ENCODE results near the gene GNG8.

The GNG8 gene

DNA sequence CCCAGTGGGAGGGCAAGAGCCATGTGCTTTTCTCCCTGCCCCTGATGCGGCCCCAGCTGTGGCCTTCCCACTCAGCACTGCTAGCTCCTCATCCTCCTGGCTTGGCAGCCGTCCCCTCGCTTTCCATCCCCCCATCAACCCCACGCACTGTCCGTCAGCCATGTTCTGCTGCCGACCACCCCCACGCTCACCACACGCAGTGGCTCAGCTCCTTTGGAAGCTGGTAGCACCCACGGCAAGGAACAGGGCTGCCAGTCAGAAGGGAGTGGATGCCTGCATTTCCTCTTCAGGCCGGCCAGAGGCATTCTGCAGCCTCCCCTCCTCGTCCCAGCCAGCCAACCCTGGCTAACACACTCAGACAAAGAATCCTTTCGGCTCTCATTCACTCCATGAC is 28.6 kb downstream of the GNG8 start:
- Histone ChIP-seq H3K36me3 (replicated peaks; ENCODE audit: insufficient read depth, low read length) (peaks cover 11% of the 10 kb centered on the region; the same call in 1 of the 2 replicates), H2AFZ (ENCODE audit: low read length) (no peak overlapping the region), H3K9me2 (replicated peaks; ENCODE audit: insufficient read depth, low read length) (no peaks in the 10 kb centered on the region), H3K27me3 (replicated peaks; ENCODE audit: insufficient read depth, low read length) (peaks cover 14% of the 10 kb centered on the region), H3K4me3 (ENCODE audit: low read length) (no peak overlapping the region), H3K9ac (ENCODE audit: low read length) (no peak overlapping the region), H3K9me3 (replicated peaks; ENCODE audit: insufficient read depth, low read length) (no peaks in the 10 kb centered on the region), H3K4me1 (ENCODE audit: low read length) (peaks cover 30% of the 10 kb centered on the region), H3K4me2 (ENCODE audit: low read depth, low read length) (no peak overlapping the region), H3K79me2 (ENCODE audit: low read length) (peaks cover 38% of the 10 kb centered on the region), H4K20me1 (ENCODE audit: insufficient read depth, low read length) (peaks cover 52% of the 10 kb centered on the region), H3K27ac (ENCODE audit: low read length) (no peak overlapping the region), H3F3A (ENCODE audit: insufficient read depth, low read length) (peaks cover 26% of the 10 kb centered on the region)
- no peak for DNase-seq
- TF ChIP-seq EZH2phosphoT487 (IDR thresholded peaks at IDR 0.05; ENCODE audit: low read length) (no peak), EZH2 (optimal IDR thresholded peaks at IDR 0.05; ENCODE audit: low read depth, low read length) (no peak)
- TF ChIP-seq, protein P1, sequence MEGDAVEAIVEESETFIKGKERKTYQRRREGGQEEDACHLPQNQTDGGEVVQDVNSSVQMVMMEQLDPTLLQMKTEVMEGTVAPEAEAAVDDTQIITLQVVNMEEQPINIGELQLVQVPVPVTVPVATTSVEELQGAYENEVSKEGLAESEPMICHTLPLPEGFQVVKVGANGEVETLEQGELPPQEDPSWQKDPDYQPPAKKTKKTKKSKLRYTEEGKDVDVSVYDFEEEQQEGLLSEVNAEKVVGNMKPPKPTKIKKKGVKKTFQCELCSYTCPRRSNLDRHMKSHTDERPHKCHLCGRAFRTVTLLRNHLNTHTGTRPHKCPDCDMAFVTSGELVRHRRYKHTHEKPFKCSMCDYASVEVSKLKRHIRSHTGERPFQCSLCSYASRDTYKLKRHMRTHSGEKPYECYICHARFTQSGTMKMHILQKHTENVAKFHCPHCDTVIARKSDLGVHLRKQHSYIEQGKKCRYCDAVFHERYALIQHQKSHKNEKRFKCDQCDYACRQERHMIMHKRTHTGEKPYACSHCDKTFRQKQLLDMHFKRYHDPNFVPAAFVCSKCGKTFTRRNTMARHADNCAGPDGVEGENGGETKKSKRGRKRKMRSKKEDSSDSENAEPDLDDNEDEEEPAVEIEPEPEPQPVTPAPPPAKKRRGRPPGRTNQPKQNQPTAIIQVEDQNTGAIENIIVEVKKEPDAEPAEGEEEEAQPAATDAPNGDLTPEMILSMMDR (IDR thresholded peaks at IDR 0.05; ENCODE audit: low read length) = no peak

DNA sequence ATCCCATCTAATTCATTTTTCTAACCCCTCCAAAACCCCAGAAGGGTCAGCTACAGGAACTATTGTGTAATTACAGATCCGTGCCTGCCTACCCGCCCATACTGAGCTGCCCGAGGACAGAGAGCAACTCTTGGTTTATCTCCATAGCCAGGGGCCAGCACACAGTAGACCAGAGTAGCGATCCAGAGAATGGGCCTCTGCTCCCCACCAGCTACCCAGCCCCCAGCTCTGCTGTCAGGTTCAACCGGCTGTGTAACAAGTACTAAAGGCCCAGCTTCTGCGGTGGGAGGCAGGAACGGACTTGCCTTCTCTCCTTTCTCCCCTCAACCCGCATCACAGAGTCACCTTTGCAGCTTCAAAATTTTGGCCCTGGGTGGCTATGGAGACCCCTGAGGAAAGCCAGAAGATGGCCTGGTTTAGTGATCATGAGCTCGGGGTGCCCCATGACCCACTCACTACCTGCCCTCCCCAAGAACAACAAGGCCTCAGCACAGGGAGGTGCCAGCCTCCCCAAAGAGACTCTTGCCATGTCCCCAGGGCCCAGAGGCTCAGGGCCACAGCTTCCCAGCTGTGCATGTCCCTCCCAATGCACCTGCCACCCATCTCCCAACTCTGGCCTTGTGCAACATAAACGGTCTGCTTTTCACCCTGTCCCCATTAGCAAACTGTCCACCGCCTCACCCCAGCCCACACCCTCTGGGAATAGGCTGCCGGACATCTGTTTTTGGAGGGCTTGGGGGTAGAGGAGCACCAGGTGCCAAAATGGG is 29.1 kb downstream of the GNG8 start:
- TF ChIP-seq EZH2 (optimal IDR thresholded peaks at IDR 0.05; ENCODE audit: low read depth, low read length) (no peak), EZH2phosphoT487 (IDR thresholded peaks at IDR 0.05; ENCODE audit: low read length) (no peak)
- TF ChIP-seq, protein P1 (IDR thresholded peaks at IDR 0.05; ENCODE audit: low read length) = no peak
- Histone ChIP-seq H3K36me3 (replicated peaks; ENCODE audit: insufficient read depth, low read length) (peaks cover 11% of the 10 kb centered on the region; the same call in 1 of the 2 replicates), H4K20me1 (ENCODE audit: insufficient read depth, low read length) (peaks cover 49% of the 10 kb centered on the region)

DNA sequence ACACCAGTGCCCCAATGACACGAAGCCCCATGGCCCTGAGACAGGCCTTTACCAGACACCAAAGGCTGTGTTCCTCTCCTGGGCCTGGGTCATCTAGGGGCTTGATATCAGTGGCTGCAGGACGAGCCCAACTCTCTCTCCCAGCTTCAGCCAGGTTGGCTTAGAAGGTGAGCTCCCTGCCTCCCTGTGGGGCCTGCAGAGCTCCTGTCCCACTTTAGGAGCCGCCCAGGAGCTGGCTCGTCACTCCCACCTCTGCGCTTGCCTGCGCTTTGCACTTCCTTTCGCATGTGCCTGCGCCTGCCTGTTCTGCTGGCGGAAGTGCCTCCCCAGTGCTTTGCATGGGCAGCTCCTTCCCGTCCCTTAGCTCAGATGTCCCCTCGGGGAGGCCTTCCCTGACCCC is 30.0 kb downstream of the GNG8 start:
- peaks cover 20% of the 10 kb centered on the region for H3K4me1 ChIP-seq (ENCODE audit: low read length)
- H3K27ac ChIP-seq (ENCODE audit: low read length) = no peak overlapping the region
- no peak overlapping the region for H2AFZ ChIP-seq (ENCODE audit: low read length)
- no peak overlapping the region for H3K4me3 ChIP-seq (ENCODE audit: low read length)
- no peak for DNase-seq
- no peak overlapping the region for H3K9ac ChIP-seq (ENCODE audit: low read length)
- H3K9me3 ChIP-seq (replicated peaks; ENCODE audit: insufficient read depth, low read length) = no peaks in the 10 kb centered on the region
- no peaks in the 10 kb centered on the region for H3K9me2 ChIP-seq (replicated peaks; ENCODE audit: insufficient read depth, low read length)
- 0 out of 2 replicates have a peak, but pooled peaks cover 3% of the 10 kb centered on the region for H3K27me3 ChIP-seq (replicated peaks; ENCODE audit: insufficient read depth, low read length)
- no peak overlapping the region for H3K4me2 ChIP-seq (ENCODE audit: low read depth, low read length)
- peaks cover 51% of the 10 kb centered on the region for H3K79me2 ChIP-seq (ENCODE audit: low read length)
- H4K20me1 ChIP-seq (ENCODE audit: insufficient read depth, low read length) = peaks cover 42% of the 10 kb centered on the region
- no peak for TF ChIP-seq EZH2 (optimal IDR thresholded peaks at IDR 0.05; ENCODE audit: low read depth, low read length)
- no peak for TF ChIP-seq EZH2phosphoT487 (IDR thresholded peaks at IDR 0.05; ENCODE audit: low read length)
- TF ChIP-seq, protein P1 (IDR thresholded peaks at IDR 0.05; ENCODE audit: low read length) = no peak
- H3K36me3 ChIP-seq (replicated peaks; ENCODE audit: insufficient read depth, low read length) = peaks cover 11% of the 10 kb centered on the region; the same call in 1 of the 2 replicates
- peaks cover 14% of the 10 kb centered on the region for H3F3A ChIP-seq (ENCODE audit: insufficient read depth, low read length)

More for the DNA sequence above, 29.1 kb downstream of the GNG8 start:
- Histone ChIP-seq H3F3A (ENCODE audit: insufficient read depth, low read length) (peaks cover 23% of the 10 kb centered on the region), H3K4me1 (ENCODE audit: low read length) (peaks cover 28% of the 10 kb centered on the region), H3K4me2 (ENCODE audit: low read depth, low read length) (no peak overlapping the region), H3K27ac (ENCODE audit: low read length) (no peak overlapping the region), H3K4me3 (ENCODE audit: low read length) (no peak overlapping the region), H3K27me3 (replicated peaks; ENCODE audit: insufficient read depth, low read length) (peaks cover 8% of the 10 kb centered on the region), H3K9ac (ENCODE audit: low read length) (no peak overlapping the region), H3K9me2 (replicated peaks; ENCODE audit: insufficient read depth, low read length) (no peaks in the 10 kb centered on the region), H3K9me3 (replicated peaks; ENCODE audit: insufficient read depth, low read length) (no peaks in the 10 kb centered on the region), H2AFZ (ENCODE audit: low read length) (no peak overlapping the region), H3K79me2 (ENCODE audit: low read length) (peaks cover 44% of the 10 kb centered on the region)
- no peak for DNase-seq

All from MM.1S (cell line).